ENCODE results near the gene CEP152.

The CEP152 gene

DNA sequence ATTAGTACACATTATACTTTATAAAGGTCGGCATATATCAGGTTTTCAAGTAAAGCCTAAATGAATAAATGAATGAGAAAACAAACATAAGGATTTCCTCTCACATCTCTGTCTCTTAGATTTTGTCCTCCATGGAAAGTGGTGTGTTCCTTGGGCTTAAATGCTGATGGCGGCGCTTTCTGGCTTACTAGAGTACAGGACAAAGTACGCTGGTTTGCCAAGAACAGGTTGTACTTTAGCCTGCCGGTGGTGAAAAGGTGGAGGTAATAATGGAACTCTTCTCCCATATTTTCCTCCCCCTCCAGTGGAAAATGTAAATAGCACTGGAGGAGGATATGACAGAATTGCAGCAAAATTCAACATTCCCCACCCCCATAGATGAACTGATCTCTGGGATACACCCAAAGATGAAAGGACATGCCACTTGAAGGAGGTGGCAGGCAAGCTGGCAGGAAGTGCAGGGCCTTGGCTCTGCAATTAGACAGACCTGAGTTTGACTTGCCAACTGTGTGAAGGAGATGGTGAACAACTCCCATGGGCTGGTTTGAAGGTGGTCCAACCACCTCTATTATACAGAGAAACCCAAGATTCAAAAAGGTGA is 29.3 kb downstream of the CEP152 start:
- Histone ChIP-seq H3K9me3 (ENCODE audit: control insufficient read depth, low read length) (no peaks in the 10 kb centered on the region), H3K27me3 (replicated peaks; ENCODE audit: control insufficient read depth, insufficient read depth, low read length, poor library complexity, severe bottlenecking) (no peaks in the 10 kb centered on the region), H3K36me3 (ENCODE audit: control insufficient read depth, insufficient read depth, low read length) (peaks cover 9% of the 10 kb centered on the region), H3K4me3 (ENCODE audit: insufficient read depth, low read depth, low read length, poor library complexity, severe bottlenecking) (no peak overlapping the region), H3K4me1 (ENCODE audit: control insufficient read depth, insufficient read depth, low read length, poor library complexity, severe bottlenecking) (no peaks in the 10 kb centered on the region), H3K27ac (ENCODE audit: insufficient read depth, low read length, poor library complexity, severe bottlenecking) (no peak overlapping the region)
- DNase-seq: no peak

DNA sequence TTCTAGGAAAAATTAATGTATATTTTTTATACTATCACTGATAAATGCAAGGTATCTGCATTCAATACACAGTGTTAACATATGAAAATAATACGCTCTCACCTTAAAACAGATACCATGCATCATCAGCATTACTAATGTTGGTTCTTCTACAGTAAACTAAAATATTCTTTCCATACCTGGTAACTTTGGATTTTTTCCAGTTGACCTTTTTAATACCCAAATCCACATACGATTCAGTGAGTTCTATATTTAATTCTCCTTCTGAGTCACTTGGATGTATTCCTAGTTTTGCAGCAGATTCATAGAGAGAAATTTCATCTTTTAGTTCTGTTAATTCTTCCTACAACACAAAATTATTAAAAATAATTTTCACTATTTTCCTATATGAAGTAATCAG is 29.9 kb downstream of the CEP152 start:
- no peak overlapping the region for H3K4me3 ChIP-seq (ENCODE audit: insufficient read depth, low read depth, low read length, poor library complexity, severe bottlenecking)
- no peaks in the 10 kb centered on the region for H3K4me1 ChIP-seq (ENCODE audit: control insufficient read depth, insufficient read depth, low read length, poor library complexity, severe bottlenecking)
- H3K27me3 ChIP-seq (replicated peaks; ENCODE audit: control insufficient read depth, insufficient read depth, low read length, poor library complexity, severe bottlenecking): no peaks in the 10 kb centered on the region
- no peaks in the 10 kb centered on the region for H3K9me3 ChIP-seq (ENCODE audit: control insufficient read depth, low read length)
- H3K36me3 ChIP-seq (ENCODE audit: control insufficient read depth, insufficient read depth, low read length): peaks cover 9% of the 10 kb centered on the region
- H3K27ac ChIP-seq (ENCODE audit: insufficient read depth, low read length, poor library complexity, severe bottlenecking): no peak overlapping the region
- no peak for DNase-seq

DNA sequence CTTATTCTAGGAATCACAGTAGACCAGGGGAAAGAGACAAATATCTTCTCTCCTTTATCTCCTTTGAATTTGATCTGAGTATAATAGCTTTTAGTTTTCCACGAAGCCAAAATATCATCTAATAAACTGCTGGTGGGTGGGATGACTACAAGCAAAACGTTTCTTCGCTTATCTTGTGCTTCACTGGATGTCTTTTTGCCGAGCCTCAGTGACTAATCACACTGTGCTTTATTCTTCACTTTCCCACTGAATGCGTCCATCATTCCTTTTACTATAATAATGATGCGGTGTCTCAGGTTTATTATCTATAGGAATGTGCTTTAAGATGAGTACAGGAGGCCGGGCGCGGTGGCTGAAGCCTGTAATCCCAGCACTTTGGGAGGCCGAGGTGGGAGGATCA is 32.5 kb downstream of the CEP152 start:
- no peak overlapping the region for H3K27ac ChIP-seq (ENCODE audit: insufficient read depth, low read length, poor library complexity, severe bottlenecking)
- H3K4me1 ChIP-seq (ENCODE audit: control insufficient read depth, insufficient read depth, low read length, poor library complexity, severe bottlenecking): no peaks in the 10 kb centered on the region
- H3K9me3 ChIP-seq (ENCODE audit: control insufficient read depth, low read length): no peaks in the 10 kb centered on the region
- H3K4me3 ChIP-seq (ENCODE audit: insufficient read depth, low read depth, low read length, poor library complexity, severe bottlenecking): no peak overlapping the region
- H3K27me3 ChIP-seq (replicated peaks; ENCODE audit: control insufficient read depth, insufficient read depth, low read length, poor library complexity, severe bottlenecking): no peaks in the 10 kb centered on the region
- no peak for DNase-seq
- peaks cover 9% of the 10 kb centered on the region for H3K36me3 ChIP-seq (ENCODE audit: control insufficient read depth, insufficient read depth, low read length)

- no peak for DNase-seq
- H3K36me3 ChIP-seq (ENCODE audit: control insufficient read depth, insufficient read depth, low read length): peaks cover 8% of the 10 kb centered on the region
Measured at GRCh38 chr15:48777645-48778330, 33.1 kb downstream of the CEP152 start.

GRCh38 chr15:48775546-48775945 is 35.3 kb downstream of the CEP152 start:
- DNase-seq: no peak
- no peak overlapping the region for H3K27ac ChIP-seq (ENCODE audit: insufficient read depth, low read length, poor library complexity, severe bottlenecking)

More at GRCh38 chr15:48777645-48778330, 33.1 kb downstream of the CEP152 start:
- H3K27me3 ChIP-seq (replicated peaks; ENCODE audit: control insufficient read depth, insufficient read depth, low read length, poor library complexity, severe bottlenecking): no peaks in the 10 kb centered on the region
- H3K4me1 ChIP-seq (ENCODE audit: control insufficient read depth, insufficient read depth, low read length, poor library complexity, severe bottlenecking): no peaks in the 10 kb centered on the region
- H3K4me3 ChIP-seq (ENCODE audit: insufficient read depth, low read depth, low read length, poor library complexity, severe bottlenecking): no peak overlapping the region
- H3K27ac ChIP-seq (ENCODE audit: insufficient read depth, low read length, poor library complexity, severe bottlenecking): no peak overlapping the region
- no peaks in the 10 kb centered on the region for H3K9me3 ChIP-seq (ENCODE audit: control insufficient read depth, low read length)

DNA sequence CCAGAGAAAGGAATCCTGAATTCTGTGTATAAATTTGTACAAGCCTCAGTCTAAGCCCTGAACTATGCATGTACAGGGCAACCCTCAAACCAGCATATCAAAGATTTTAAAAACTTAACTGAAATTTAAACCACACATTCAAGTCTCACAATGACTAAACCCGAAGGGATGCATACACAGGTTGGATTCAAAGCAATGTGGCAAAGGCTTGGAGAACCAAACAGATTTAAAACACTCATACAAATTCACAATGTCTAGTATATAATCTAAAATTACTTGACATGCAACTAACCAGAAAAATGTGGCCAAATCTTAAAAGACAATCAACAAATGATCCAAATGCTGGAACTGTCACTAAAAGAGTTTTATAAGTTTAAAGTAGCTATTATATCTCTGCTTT is 36.4 kb downstream of the CEP152 start:
- H3K27ac ChIP-seq (ENCODE audit: insufficient read depth, low read length, poor library complexity, severe bottlenecking): no peak overlapping the region
- no peaks in the 10 kb centered on the region for H3K4me1 ChIP-seq (ENCODE audit: control insufficient read depth, insufficient read depth, low read length, poor library complexity, severe bottlenecking)
- no peak overlapping the region for H3K4me3 ChIP-seq (ENCODE audit: insufficient read depth, low read depth, low read length, poor library complexity, severe bottlenecking)
- no peaks in the 10 kb centered on the region for H3K27me3 ChIP-seq (replicated peaks; ENCODE audit: control insufficient read depth, insufficient read depth, low read length, poor library complexity, severe bottlenecking)
- H3K36me3 ChIP-seq (ENCODE audit: control insufficient read depth, insufficient read depth, low read length): peaks cover 7% of the 10 kb centered on the region
- H3K9me3 ChIP-seq (ENCODE audit: control insufficient read depth, low read length): no peaks in the 10 kb centered on the region
- DNase-seq: no peak

More at GRCh38 chr15:48775546-48775945, 35.3 kb downstream of the CEP152 start:
- Histone ChIP-seq H3K9me3 (ENCODE audit: control insufficient read depth, low read length) (no peaks in the 10 kb centered on the region), H3K36me3 (ENCODE audit: control insufficient read depth, insufficient read depth, low read length) (peaks cover 4% of the 10 kb centered on the region), H3K27me3 (replicated peaks; ENCODE audit: control insufficient read depth, insufficient read depth, low read length, poor library complexity, severe bottlenecking) (no peaks in the 10 kb centered on the region), H3K4me3 (ENCODE audit: insufficient read depth, low read depth, low read length, poor library complexity, severe bottlenecking) (no peak overlapping the region), H3K4me1 (ENCODE audit: control insufficient read depth, insufficient read depth, low read length, poor library complexity, severe bottlenecking) (no peaks in the 10 kb centered on the region)

DNA sequence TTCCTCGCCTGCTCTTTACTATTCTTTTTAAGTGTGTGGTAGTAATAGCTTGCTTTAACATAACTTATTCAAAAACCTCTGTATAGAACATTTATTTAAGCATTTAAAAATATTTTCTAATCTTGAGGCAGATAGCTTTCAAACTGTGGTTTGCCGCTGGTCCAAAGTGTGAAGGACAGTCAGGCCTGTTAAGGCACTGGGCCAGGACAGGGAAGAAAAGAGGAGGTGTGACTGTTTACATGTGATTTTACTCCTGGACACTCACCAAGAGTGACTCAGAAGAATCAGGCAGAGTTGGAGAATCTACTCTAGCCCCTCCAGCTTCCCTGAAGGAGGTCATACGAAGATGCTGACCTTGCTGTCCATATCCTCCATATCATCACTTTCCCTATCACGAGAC is 44.7 kb downstream of the CEP152 start:
- Histone ChIP-seq H3K36me3 (ENCODE audit: control insufficient read depth, insufficient read depth, low read length) (peaks cover 22% of the 10 kb centered on the region), H3K4me3 (ENCODE audit: insufficient read depth, low read depth, low read length, poor library complexity, severe bottlenecking) (no peak overlapping the region), H3K27ac (ENCODE audit: insufficient read depth, low read length, poor library complexity, severe bottlenecking) (no peak overlapping the region), H3K27me3 (replicated peaks; ENCODE audit: control insufficient read depth, insufficient read depth, low read length, poor library complexity, severe bottlenecking) (no peaks in the 10 kb centered on the region), H3K4me1 (ENCODE audit: control insufficient read depth, insufficient read depth, low read length, poor library complexity, severe bottlenecking) (no peaks in the 10 kb centered on the region), H3K9me3 (ENCODE audit: control insufficient read depth, low read length) (no peaks in the 10 kb centered on the region)
- no peak for DNase-seq

- no peak for DNase-seq
- H3K27me3 ChIP-seq (replicated peaks; ENCODE audit: control insufficient read depth, insufficient read depth, low read length, poor library complexity, severe bottlenecking): no peaks in the 10 kb centered on the region
- no peaks in the 10 kb centered on the region for H3K9me3 ChIP-seq (ENCODE audit: control insufficient read depth, low read length)
- no peaks in the 10 kb centered on the region for H3K4me1 ChIP-seq (ENCODE audit: control insufficient read depth, insufficient read depth, low read length, poor library complexity, severe bottlenecking)
- H3K36me3 ChIP-seq (ENCODE audit: control insufficient read depth, insufficient read depth, low read length): peaks cover 20% of the 10 kb centered on the region
- no peak overlapping the region for H3K4me3 ChIP-seq (ENCODE audit: insufficient read depth, low read depth, low read length, poor library complexity, severe bottlenecking)
- no peak overlapping the region for H3K27ac ChIP-seq (ENCODE audit: insufficient read depth, low read length, poor library complexity, severe bottlenecking)
Measured at GRCh38 chr15:48765022-48765421, 45.8 kb downstream of the CEP152 start.

- no peak overlapping the region for H3K4me3 ChIP-seq (ENCODE audit: insufficient read depth, low read depth, low read length, poor library complexity, severe bottlenecking)
- no peak overlapping the region for H3K27ac ChIP-seq (ENCODE audit: insufficient read depth, low read length, poor library complexity, severe bottlenecking)
- no peaks in the 10 kb centered on the region for H3K27me3 ChIP-seq (replicated peaks; ENCODE audit: control insufficient read depth, insufficient read depth, low read length, poor library complexity, severe bottlenecking)
- peaks cover 11% of the 10 kb centered on the region for H3K36me3 ChIP-seq (ENCODE audit: control insufficient read depth, insufficient read depth, low read length)
- DNase-seq: no peak
- H3K4me1 ChIP-seq (ENCODE audit: control insufficient read depth, insufficient read depth, low read length, poor library complexity, severe bottlenecking): no peaks in the 10 kb centered on the region
- no peaks in the 10 kb centered on the region for H3K9me3 ChIP-seq (ENCODE audit: control insufficient read depth, low read length)
Measured at GRCh38 chr15:48761393-48762158, 49.3 kb downstream of the CEP152 start.

DNA sequence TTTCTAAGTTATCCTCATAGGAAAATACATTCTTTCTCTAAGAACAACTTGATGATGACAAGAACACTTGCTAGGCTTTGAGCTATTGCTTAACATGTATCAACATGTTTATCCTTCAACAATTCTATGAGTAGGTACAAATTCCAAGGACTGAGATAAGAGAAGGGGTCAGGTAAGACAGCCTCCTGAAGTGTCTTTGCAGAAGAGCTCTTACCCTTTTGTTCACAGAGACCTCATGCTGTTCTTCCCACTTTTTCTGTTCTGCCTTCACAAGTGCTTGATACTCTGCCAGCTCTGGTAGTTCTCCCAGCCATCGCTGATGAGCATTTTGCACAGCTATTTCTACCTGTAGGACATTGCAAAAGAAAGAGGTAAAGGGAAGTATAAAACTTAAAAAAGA is 50.9 kb downstream of the CEP152 start:
- Histone ChIP-seq H3K27ac (ENCODE audit: insufficient read depth, low read length, poor library complexity, severe bottlenecking) (no peak overlapping the region), H3K36me3 (ENCODE audit: control insufficient read depth, insufficient read depth, low read length) (peaks cover 15% of the 10 kb centered on the region), H3K4me1 (ENCODE audit: control insufficient read depth, insufficient read depth, low read length, poor library complexity, severe bottlenecking) (no peaks in the 10 kb centered on the region), H3K9me3 (ENCODE audit: control insufficient read depth, low read length) (no peaks in the 10 kb centered on the region), H3K27me3 (replicated peaks; ENCODE audit: control insufficient read depth, insufficient read depth, low read length, poor library complexity, severe bottlenecking) (no peaks in the 10 kb centered on the region), H3K4me3 (ENCODE audit: insufficient read depth, low read depth, low read length, poor library complexity, severe bottlenecking) (no peak overlapping the region)
- DNase-seq: no peak
